ENCODE data around the gene SZT2.

The SZT2 gene

GRCh38 chr1:43415901-43416300, 26.2 kb downstream of the SZT2 start:
- TF ChIP-seq POLR2AphosphoS5 (IDR thresholded peaks at IDR 0.05; ENCODE audit: low read depth, low read length) (no peak), TAF1 (IDR thresholded peaks at IDR 0.05; ENCODE audit: borderline replicate concordance, insufficient read depth, low read length) (no peak)

- TF ChIP-seq POLR2AphosphoS5 (IDR thresholded peaks at IDR 0.05; ENCODE audit: low read depth, low read length) (no peak), SIN3A (IDR thresholded peaks at IDR 0.05; ENCODE audit: borderline replicate concordance, insufficient read depth, low read length) (no peak), TAF1 (IDR thresholded peaks at IDR 0.05; ENCODE audit: borderline replicate concordance, insufficient read depth, low read length) (no peak), FOXP2 (optimal IDR thresholded peaks at IDR 0.05; ENCODE audit: borderline replicate concordance, extremely low read depth, extremely low read length, insufficient read depth) (no peak), REST (IDR thresholded peaks at IDR 0.05; ENCODE audit: insufficient read depth in 1 of 2, low read depth in 2 of 2, low read length in 2 of 2) (no peak)
Measured at GRCh38 chr1:43418858-43419257, 29.2 kb downstream of the SZT2 start.

- no peak for TF ChIP-seq REST (IDR thresholded peaks at IDR 0.05; ENCODE audit: insufficient read depth in 1 of 2, low read depth in 2 of 2, low read length in 2 of 2)
- TF ChIP-seq TAF1 (IDR thresholded peaks at IDR 0.05; ENCODE audit: borderline replicate concordance, insufficient read depth, low read length) = no peak
- no peak for TF ChIP-seq POLR2AphosphoS5 (IDR thresholded peaks at IDR 0.05; ENCODE audit: low read depth, low read length)
- no peak for TF ChIP-seq SIN3A (IDR thresholded peaks at IDR 0.05; ENCODE audit: borderline replicate concordance, insufficient read depth, low read length)
- no peak for TF ChIP-seq FOXP2 (optimal IDR thresholded peaks at IDR 0.05; ENCODE audit: borderline replicate concordance, extremely low read depth, extremely low read length, insufficient read depth)
Measured at GRCh38 chr1:43419627-43420425, 30.1 kb downstream of the SZT2 start.

GRCh38 chr1:43420874-43421273, 31.2 kb downstream of the SZT2 start:
- no peak for TF ChIP-seq POLR2AphosphoS5 (IDR thresholded peaks at IDR 0.05; ENCODE audit: low read depth, low read length)

- no peak for TF ChIP-seq SIN3A (IDR thresholded peaks at IDR 0.05; ENCODE audit: borderline replicate concordance, insufficient read depth, low read length)
- no peak for TF ChIP-seq FOXP2 (optimal IDR thresholded peaks at IDR 0.05; ENCODE audit: borderline replicate concordance, extremely low read depth, extremely low read length, insufficient read depth)
- no peak for TF ChIP-seq REST (IDR thresholded peaks at IDR 0.05; ENCODE audit: insufficient read depth in 1 of 2, low read depth in 2 of 2, low read length in 2 of 2)
- TF ChIP-seq TAF1 (IDR thresholded peaks at IDR 0.05; ENCODE audit: borderline replicate concordance, insufficient read depth, low read length) = no peak
- no peak for TF ChIP-seq POLR2AphosphoS5 (IDR thresholded peaks at IDR 0.05; ENCODE audit: low read depth, low read length)
Measured at GRCh38 chr1:43421396-43421795, 31.7 kb downstream of the SZT2 start.

GRCh38 chr1:43421976-43422750, 32.5 kb downstream of the SZT2 start:
- TF ChIP-seq FOXP2 (optimal IDR thresholded peaks at IDR 0.05; ENCODE audit: borderline replicate concordance, extremely low read depth, extremely low read length, insufficient read depth) (no peak), POLR2AphosphoS5 (IDR thresholded peaks at IDR 0.05; ENCODE audit: low read depth, low read length) (no peak), SIN3A (IDR thresholded peaks at IDR 0.05; ENCODE audit: borderline replicate concordance, insufficient read depth, low read length) (no peak)
